K562 (cell line): ENCODE data around the gene HFE. TPM values are rescaled to one million over a fixed set of nuclear protein-coding genes. Genes with fewer than 3 reads are reported as not detected.

Experiments
- ATAC-seq: fragments of 200-7000 bp; cut with Tn5 transposase; 3 replicates; pipeline ENCODE4 v1.9.1; 2020; ENCODE audit warnings: moderate library complexity
- BruUV-seq: library from RNA; stranded (reverse); fragments of 400-500 nt; replicated peaks from 2 replicates; lab custom pipeline; 2021; lab: Mats Ljungman, UMichigan
- CTCF ChIA-PET: fragments of 300-600 bp; formaldehyde crosslinking; extraction: SDS; loops from one replicate; lab custom pipeline; 2021; ENCODE audit warnings: low intra/inter-chr PET ratio; lab: Yijun Ruan, JAX
- POLR2A ChIA-PET: fragments of 300-600, 350-650 bp; sonication (Branson Sonifier 250); formaldehyde crosslinking; extraction: SDS; loops from one replicate; lab custom pipeline; 2021; ENCODE audit warnings: antibody characterized with exemption, inconsistent platforms; lab: Yijun Ruan, JAX
- DNase-seq, 4 experiments: peaks; one replicate each; pipeline versions ENCODE4 v3.0.0 to v3.0.0-alpha.2; 2011 to 2018; ENCODE audit warnings: low spot score in 3 of 4, mixed read lengths in 3 of 4; ENCODE audit errors: extremely low read depth in 1 of 4
- FAIRE-seq: peaks from 2 replicates; lab custom pipeline; 2011; peaks lifted over from hg19 to GRCh38; lab: Jason Lieb, UNC
- H2AFZ ChIP-seq: 2 replicates; pipeline ENCODE4 v1.6.0; 2011; ENCODE audit warnings: low read depth, low read length, control low read depth, inconsistent platforms
- H3K27ac ChIP-seq: fragments of 200-600 bp; 3 replicates; pipeline ENCODE4 v1.8.0; 2011; ENCODE audit warnings: low read depth, mild to moderate bottlenecking, control low read depth, inconsistent platforms, low read length, moderate library complexity, mixed read lengths; ENCODE audit errors: extremely low read depth
- H3K27me3 ChIP-seq, 2 experiments: fragments of 300-600 bp in 1 of 2; 2 replicates in 1 of 2; 3 replicates in 1 of 2; pipeline versions ENCODE4 v1.6.0 to v1.8.0; 2011; ENCODE audit warnings: inconsistent platforms in 2 of 2, low read length in 2 of 2, mild to moderate bottlenecking in 1 of 2, mixed read lengths in 1 of 2, moderate library complexity in 1 of 2; ENCODE audit not compliant: control insufficient read depth in 2 of 2, insufficient read depth in 2 of 2
- H3K36me3 ChIP-seq: fragments of 300-600 bp; 3 replicates; pipeline ENCODE4 v1.8.0; 2011; ENCODE audit warnings: mild to moderate bottlenecking, low read length, inconsistent platforms; ENCODE audit not compliant: control insufficient read depth, insufficient read depth
- H3K4me1 ChIP-seq, 2 experiments: fragments of 200-600 bp in 1 of 2; replicated peaks in 1 of 2; 2 replicates in 1 of 2; 3 replicates in 1 of 2; pipeline versions ENCODE4 v1.5.1 to v1.8.0; 2011; ENCODE audit warnings: inconsistent platforms in 2 of 2, low read length in 2 of 2, mild to moderate bottlenecking in 1 of 2, mixed read lengths in 1 of 2, moderate library complexity in 1 of 2; ENCODE audit not compliant: control insufficient read depth in 2 of 2, insufficient read depth in 2 of 2
- H3K4me2 ChIP-seq: 2 replicates; pipeline ENCODE4 v1.6.1; 2011; ENCODE audit warnings: low read length, control low read depth, inconsistent platforms, mixed read lengths; ENCODE audit not compliant: insufficient read depth
- H3K4me3 ChIP-seq: fragments of 200-600 bp; sonication (generic), shearing (Covaris generic); 2 replicates; pipeline ENCODE4 v1.5.1; 2016; ENCODE audit warnings: control low read depth, inconsistent platforms
- H3K79me2 ChIP-seq: fragments of 200-600 bp; 3 replicates; pipeline ENCODE4 v1.8.0; 2011; ENCODE audit warnings: low read length, inconsistent platforms; ENCODE audit not compliant: control insufficient read depth, insufficient read depth
- H3K9ac ChIP-seq, 2 experiments: 2 replicates each; pipeline versions ENCODE4 v1.6.0 to v1.6.1; 2011; ENCODE audit warnings: low read depth in 2 of 2, low read length in 2 of 2, control low read depth in 1 of 2, inconsistent platforms in 1 of 2, mild to moderate bottlenecking in 1 of 2, mixed read lengths in 1 of 2; ENCODE audit not compliant: insufficient read depth in 1 of 2
- H3K9me1 ChIP-seq: one replicate; pipeline ENCODE4 v1.6.0; 2011; ENCODE audit warnings: inconsistent platforms, mild to moderate bottlenecking, low read length, moderate library complexity; ENCODE audit not compliant: control insufficient read depth, insufficient read depth
- H3K9me3 ChIP-seq: replicated peaks from 2 replicates; pipeline ENCODE4 v1.5.1; 2011; ENCODE audit warnings: low read depth, low read length, inconsistent platforms; ENCODE audit not compliant: control insufficient read depth, insufficient read depth
- H4K20me1 ChIP-seq: replicated peaks from 2 replicates; pipeline ENCODE4 v1.6.1; 2011; ENCODE audit warnings: low read length, inconsistent platforms, mixed read lengths; ENCODE audit not compliant: control insufficient read depth, insufficient read depth
- CHD1 ChIP-seq: fragments of 200-600 bp; sonication (generic); IDR thresholded peaks from one replicate; pipeline ENCODE4 v1.6.1; 2012; ENCODE audit warnings: mild to moderate bottlenecking, moderate library complexity, low read length, inconsistent platforms
- DPF2 ChIP-seq: fragments of 450-650 bp; IDR thresholded peaks from 2 replicates; pipeline ENCODE4 v1.6.1; 2016
- EWSR1 ChIP-seq: fragments of 450-650 bp; IDR thresholded peaks from 2 replicates; pipeline ENCODE4 v1.6.1; 2018; ENCODE audit warnings: borderline replicate concordance, mild to moderate bottlenecking, low read depth, moderate library complexity; ENCODE audit not compliant: partially characterized antibody
- FOS ChIP-seq: IDR thresholded peaks from 3 replicates; pipeline ENCODE4 v1.6.1; 2011; ENCODE audit not compliant: insufficient read length; ENCODE audit errors: extremely low read depth
- KAT8 ChIP-seq: fragments of 450-650 bp; IDR thresholded peaks from 2 replicates; pipeline ENCODE4 v1.6.1; 2016; ENCODE audit warnings: low read depth, mild to moderate bottlenecking
- NCOA2 ChIP-seq, 2 experiments: fragments of 450-650 bp; IDR thresholded peaks; 2 replicates each; pipeline ENCODE4 v1.6.1; 2018; ENCODE audit warnings: mild to moderate bottlenecking in 2 of 2, moderate library complexity in 1 of 2; ENCODE audit not compliant: partially characterized antibody in 2 of 2
- NCOA6 ChIP-seq: fragments of 450-650 bp; IDR thresholded peaks from 2 replicates; pipeline ENCODE4 v1.6.1; 2017; ENCODE audit warnings: mild to moderate bottlenecking
- PBX2 ChIP-seq, 2 experiments: IDR thresholded peaks in 1 of 2; conservative IDR thresholded peaks in 1 of 2; 2 replicates each; pipeline ENCODE4 v1.6.1; 2016; ENCODE audit warnings: low read depth in 2 of 2, mild to moderate bottlenecking in 1 of 2, missing compliant biosample characterization in 1 of 2, missing genetic modification characterization in 1 of 2, moderate library complexity in 1 of 2
- SMARCA4 ChIP-seq: fragments of 450-650 bp; IDR thresholded peaks from 2 replicates; pipeline ENCODE4 v1.6.1; 2016
- ZBTB9 ChIP-seq: fragments of 450-650 bp; formaldehyde crosslinking; IDR thresholded peaks from 2 replicates; pipeline ENCODE4 v1.4.0; 2020; ENCODE audit warnings: mild to moderate bottlenecking, moderate library complexity
- ZNF165 ChIP-seq: fragments of 250-450 bp; sonication (Bioruptor Pico); IDR thresholded peaks from 2 replicates; pipeline ENCODE4 v1.4.0; 2020; ENCODE audit warnings: borderline replicate concordance
- WGBS: fragments of 100-300 bp; shearing (Covaris generic); methylation state at CpG from one replicate; pipeline ENCODE4 v1.1.6; 2016; ENCODE audit warnings: low coverage, mixed read lengths; ENCODE audit not compliant: insufficient coverage; ENCODE audit errors: missing lambda C conversion rate; 5-methylcytosine and 5-hydroxymethylcytosine counted together
- in situ Hi-C: fragments of 300-500 bp; cut with MboI; formaldehyde crosslinking; loops from 4 replicates; pipeline ENCODE4 v1.15.0; 2018; ENCODE audit warnings: inconsistent platforms, mixed read lengths
- intact Hi-C: fragments of 100-400 bp; cut with micrococcal nuclease; formaldehyde crosslinking; loops from 2 replicates; pipeline ENCODE4 v1.14.2; 2022
- polyA plus RNA-seq, 8 experiments: library from polyadenylated mRNA; depleted of rRNA in 4 of 8; stranded (reverse) in 5 of 8; unstranded in 3 of 8; fragments of >200 nt; fragmentation: Nextera tagmentation in 2 of 8; fragmentation: Illumina TruSeq in 1 of 8; extraction: Ambion mirVana in 2 of 8; extraction: Trizol in 1 of 8; gene quantifications; 2 replicates each; pipeline versions ENCODE4 v1.2.1 to v1.2.3, GENCODE V29; 2011 to 2014; ENCODE audit warnings: inconsistent platforms in 1 of 8, missing spikeins in 1 of 8
- total RNA-seq, 7 experiments: library from RNA; depleted of rRNA in 6 of 7; stranded (reverse); fragments of >200 nt in 6 of 7; fragmentation: Illumina TruSeq in 2 of 7; extraction: Trizol in 2 of 7; gene quantifications; 2 replicates each; pipeline versions ENCODE4 v1.2.1 to v1.2.3, GENCODE V29; 2011 to 2021; ENCODE audit warnings: low replicate concordance in 1 of 7
- TF ChIP-seq, protein P1 (sequence below): fragments of 450-650 bp; IDR thresholded peaks from 2 replicates; pipeline ENCODE4 v1.6.1; 2017; ENCODE audit warnings: antibody characterized with exemption, mild to moderate bottlenecking

The HFE gene
- total and polyA plus RNA-seq, 9 of the 15 experiments (the other 6 are each of a cell fraction or from before 2014, with no cell fraction given) = 0.14 to 1.2 (median 0.76) TPM

DNA sequence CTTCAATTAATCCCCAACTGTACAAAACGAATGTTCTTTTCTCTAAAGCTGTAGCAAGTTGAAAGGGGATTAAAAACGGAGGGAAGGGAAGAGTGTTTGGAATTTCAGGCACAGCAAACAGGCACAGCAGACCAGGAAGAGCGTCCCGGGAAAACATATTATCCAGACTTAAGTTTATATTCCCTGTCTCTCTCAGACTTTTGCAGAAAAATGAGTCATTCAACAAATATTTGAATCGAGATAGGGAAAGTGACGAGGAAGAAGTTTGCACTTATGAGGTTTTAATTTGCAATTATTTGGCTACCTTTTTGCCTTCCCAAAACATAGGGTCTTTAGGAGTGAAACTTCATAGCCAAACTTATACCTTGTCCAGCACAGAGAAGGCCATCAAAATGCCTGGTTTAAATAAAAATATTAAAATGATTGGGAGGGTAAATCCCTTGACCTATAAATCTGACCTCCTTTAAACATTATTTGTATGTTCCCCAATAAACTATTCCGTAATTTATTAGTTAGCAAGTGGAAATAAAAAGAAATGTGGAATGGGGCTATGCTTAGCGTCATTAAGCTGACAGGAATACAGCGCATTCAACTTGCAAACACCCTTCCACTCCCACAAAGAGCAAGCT is 16.0 kb downstream of the HFE start:
- H3K79me2 ChIP-seq = peaks cover 5% of the 10 kb centered on the region; the same call in 1 of the 3 replicates
- H4K20me1 ChIP-seq = no peaks in the 10 kb centered on the region
- peak in 1 of 4 experiments; percentile 40 for DNase-seq
- peak overlapping the region; percentile 57 for H2AFZ ChIP-seq
- no peak for FAIRE-seq
- H3K4me2 ChIP-seq = peak overlapping the region; percentile 83
- H3K27me3 ChIP-seq = no peaks in the 10 kb centered on the region
- peaks cover 9% of the 10 kb centered on the region; the same call in 2 of the 3 replicates for H3K36me3 ChIP-seq
- peaks cover 3 to 20% of the 10 kb centered on the region in 2 experiments; a peak in 3 of 5 replicates for H3K4me1 ChIP-seq
- no peaks in the 10 kb centered on the region for H3K9me1 ChIP-seq
- ChIA-PET POLR2A (interaction anchor here (0.6 to 5.7 kb wide), 34 partner anchors 7 to 1029 kb away, joined by 3 to 155 read pairs (median 6); partner anchors contain the start of gene HFE), CTCF (interaction anchor here (0.9 kb wide), 1 partner anchor 35 kb away, joined by 6 read pairs; no protein-coding TSS in a partner anchor)
- H3K4me3 ChIP-seq = peak overlapping the region; percentile 6; the same call in 1 of the 2 replicates
- BruUV-seq = TSS peak; percentile 67
- H3K9ac ChIP-seq = peak overlapping the region; percentile 61 to 83; a peak in 3 of 4 replicates
- under 1% methylated on average over 9 of the region's 9 CpGs for WGBS
- H3K27ac ChIP-seq = peak overlapping the region; percentile 92
- intact Hi-C loops (loop anchor here (1.0 to 2.0 kb wide), 7 partner anchors 19 to 113 kb away; a partner anchor contains a TSS), in situ Hi-C loops (loop anchor here (5.0 kb wide), 2 partner anchors 36 to 81 kb away; a partner anchor contains a TSS)
- peak; percentile 91 for ATAC-seq
- H3K9me3 ChIP-seq = peaks cover 3% of the 10 kb centered on the region; the same call in 1 of the 2 replicates
- peak; percentile 34 for TF ChIP-seq FOS
- peak; percentile 69 for TF ChIP-seq DPF2
- no peak for TF ChIP-seq KAT8
- 0 out of 2 replicates have a peak, but pooled peaks have one; percentile 18 for TF ChIP-seq NCOA6
- TF ChIP-seq ZBTB9 (CRISPR knock-in tag) = no peak
- no peak for TF ChIP-seq PBX2 (CRISPR knock-in tag; IDR thresholded peaks at IDR 0.05; ENCODE audit: low read depth)
- TF ChIP-seq PBX2 (tag; conservative IDR thresholded peaks at IDR 0.05; ENCODE audit: low read depth) = peak; percentile 59
- no peak for TF ChIP-seq NCOA2 (IDR thresholded peaks at IDR 0.05; ENCODE audit: partially characterized antibody in 2 of 2)
- TF ChIP-seq SMARCA4 = peak; percentile 72
- TF ChIP-seq ZNF165 (CRISPR knock-in tag) = no peak
- no peak for TF ChIP-seq EWSR1
- peak; percentile 87 for TF ChIP-seq CHD1
- TF ChIP-seq, protein P1, sequence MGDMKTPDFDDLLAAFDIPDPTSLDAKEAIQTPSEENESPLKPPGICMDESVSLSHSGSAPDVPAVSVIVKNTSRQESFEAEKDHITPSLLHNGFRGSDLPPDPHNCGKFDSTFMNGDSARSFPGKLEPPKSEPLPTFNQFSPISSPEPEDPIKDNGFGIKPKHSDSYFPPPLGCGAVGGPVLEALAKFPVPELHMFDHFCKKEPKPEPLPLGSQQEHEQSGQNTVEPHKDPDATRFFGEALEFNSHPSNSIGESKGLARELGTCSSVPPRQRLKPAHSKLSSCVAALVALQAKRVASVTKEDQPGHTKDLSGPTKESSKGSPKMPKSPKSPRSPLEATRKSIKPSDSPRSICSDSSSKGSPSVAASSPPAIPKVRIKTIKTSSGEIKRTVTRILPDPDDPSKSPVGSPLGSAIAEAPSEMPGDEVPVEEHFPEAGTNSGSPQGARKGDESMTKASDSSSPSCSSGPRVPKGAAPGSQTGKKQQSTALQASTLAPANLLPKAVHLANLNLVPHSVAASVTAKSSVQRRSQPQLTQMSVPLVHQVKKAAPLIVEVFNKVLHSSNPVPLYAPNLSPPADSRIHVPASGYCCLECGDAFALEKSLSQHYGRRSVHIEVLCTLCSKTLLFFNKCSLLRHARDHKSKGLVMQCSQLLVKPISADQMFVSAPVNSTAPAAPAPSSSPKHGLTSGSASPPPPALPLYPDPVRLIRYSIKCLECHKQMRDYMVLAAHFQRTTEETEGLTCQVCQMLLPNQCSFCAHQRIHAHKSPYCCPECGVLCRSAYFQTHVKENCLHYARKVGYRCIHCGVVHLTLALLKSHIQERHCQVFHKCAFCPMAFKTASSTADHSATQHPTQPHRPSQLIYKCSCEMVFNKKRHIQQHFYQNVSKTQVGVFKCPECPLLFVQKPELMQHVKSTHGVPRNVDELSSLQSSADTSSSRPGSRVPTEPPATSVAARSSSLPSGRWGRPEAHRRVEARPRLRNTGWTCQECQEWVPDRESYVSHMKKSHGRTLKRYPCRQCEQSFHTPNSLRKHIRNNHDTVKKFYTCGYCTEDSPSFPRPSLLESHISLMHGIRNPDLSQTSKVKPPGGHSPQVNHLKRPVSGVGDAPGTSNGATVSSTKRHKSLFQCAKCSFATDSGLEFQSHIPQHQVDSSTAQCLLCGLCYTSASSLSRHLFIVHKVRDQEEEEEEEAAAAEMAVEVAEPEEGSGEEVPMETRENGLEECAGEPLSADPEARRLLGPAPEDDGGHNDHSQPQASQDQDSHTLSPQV = 0 out of 2 replicates have a peak, but pooled peaks have one; percentile 20
